AG04449 (cell line): ENCODE data around the gene C10orf90.

Experiments used
- CTCF ChIA-PET: fragments of 350-600 bp; formaldehyde crosslinking; extraction: SDS; loops from one replicate; lab custom pipeline; 2021; ENCODE audit warnings: antibody characterized with exemption; lab: Yijun Ruan, JAX
- POLR2A ChIA-PET: fragments of 400-600, 350-600 bp; formaldehyde crosslinking; extraction: SDS; loops from one replicate; lab custom pipeline; 2020; ENCODE audit warnings: antibody characterized with exemption, inconsistent platforms; lab: Yijun Ruan, JAX
- DNase-seq: peaks from one replicate; pipeline ENCODE4 v3.0.0-alpha.2; 2010; ENCODE audit warnings: low read depth, low spot score
- H3K4me3 ChIP-seq: 2 replicates; pipeline ENCODE4 v1.5.1; 2011; ENCODE audit warnings: low read depth, mild to moderate bottlenecking, control low read depth, low read length
- CTCF ChIP-seq: IDR thresholded peaks from one replicate; pipeline ENCODE4 v1.5.1; 2011; ENCODE audit warnings: mild to moderate bottlenecking, moderate library complexity, low read length, control low read depth, inconsistent platforms; ENCODE audit not compliant: insufficient read depth; ENCODE audit errors: missing control alignments

The C10orf90 gene

DNA sequence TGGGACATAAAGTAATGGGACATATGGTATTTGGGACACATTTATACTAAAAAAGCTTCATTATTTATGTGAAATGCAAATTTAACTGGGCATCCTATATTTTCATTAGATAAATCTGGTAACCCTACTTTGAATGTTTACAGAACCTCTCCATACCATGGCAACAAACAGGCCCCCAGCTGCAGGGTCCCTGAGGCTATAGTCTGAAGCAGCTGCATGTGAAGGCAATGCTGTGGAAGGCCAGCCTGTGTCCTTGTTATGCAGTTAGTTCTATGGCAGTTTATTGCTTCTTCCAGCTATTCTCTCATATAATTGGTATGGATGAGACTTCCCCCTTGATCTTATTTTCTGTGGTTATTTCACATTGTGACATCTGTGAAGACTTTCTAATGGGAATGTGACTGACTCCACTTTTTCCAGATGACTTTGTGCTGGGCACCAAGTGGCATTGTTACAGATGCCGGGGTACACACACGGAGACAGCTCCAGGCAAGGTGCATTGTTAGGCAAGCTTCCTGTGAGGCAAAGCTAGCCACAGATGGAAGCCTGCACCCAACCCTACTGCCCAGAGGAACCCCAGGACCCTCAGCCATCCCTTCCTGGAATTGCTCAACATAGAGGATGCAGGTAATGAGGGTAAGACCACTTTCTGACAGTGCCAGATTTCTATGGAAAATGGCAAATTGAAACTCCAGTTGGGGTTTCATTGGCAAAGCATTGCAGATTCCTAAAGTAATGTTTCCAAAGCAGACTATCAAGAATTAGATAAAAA is 232.7 kb downstream of the C10orf90 start:
- DNase-seq = no peak
- H3K4me3 ChIP-seq = no peak overlapping the region
- POLR2A ChIA-PET = no interaction called here
- no peak for TF ChIP-seq CTCF
- CTCF ChIA-PET = no interaction called here

DNA sequence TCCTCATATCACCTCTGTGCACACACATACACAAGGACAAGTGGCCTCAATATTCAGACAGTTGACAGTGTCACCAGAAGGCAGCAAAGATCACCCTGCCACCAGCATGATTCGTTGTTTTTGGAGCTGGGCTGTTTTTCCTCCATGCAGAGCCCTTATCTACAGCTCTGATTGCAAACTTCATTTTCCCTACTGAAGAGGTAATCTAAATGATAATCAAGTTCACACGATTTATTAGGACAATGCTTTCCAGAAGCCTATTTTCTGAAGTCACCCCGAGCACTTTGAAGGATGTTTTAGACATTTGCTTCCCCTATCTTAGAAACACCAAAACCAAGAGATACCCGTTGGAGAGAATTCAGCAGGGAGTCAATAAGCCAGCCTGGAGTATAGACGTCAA is 236.3 kb downstream of the C10orf90 start:
- no peak for TF ChIP-seq CTCF
- H3K4me3 ChIP-seq = no peak overlapping the region
- CTCF ChIA-PET = interaction anchor here (1.4 kb wide), 1 partner anchor 9 kb away, joined by 4 read pairs; no protein-coding TSS in a partner anchor
- no peak for DNase-seq
- POLR2A ChIA-PET = no interaction called here

DNA sequence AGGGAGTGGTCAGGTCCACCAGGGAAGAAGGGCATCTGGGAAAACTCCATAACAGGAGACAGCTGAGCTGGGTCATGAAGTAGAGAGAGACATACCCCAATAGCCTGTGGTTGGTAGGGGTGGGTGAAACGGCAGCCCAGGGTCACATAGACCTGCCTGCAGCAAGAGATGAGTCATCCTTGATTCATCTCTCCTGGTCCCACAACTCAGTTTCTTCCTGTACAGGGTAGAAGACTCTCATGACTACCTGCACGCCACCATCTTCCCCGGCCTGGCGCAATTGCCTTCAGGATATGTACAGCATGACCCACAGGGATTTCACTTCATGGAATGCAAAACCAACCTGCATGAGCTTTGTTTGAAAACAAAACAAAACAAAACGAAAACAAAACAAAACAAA is 237.1 kb downstream of the C10orf90 start:
- CTCF ChIA-PET = interaction anchor here (0.9 to 1.4 kb wide), 2 partner anchors 8 to 20 kb away, joined by 3 to 4 read pairs; no protein-coding TSS in a partner anchor
- DNase-seq = no peak
- TF ChIP-seq CTCF = no peak

DNA sequence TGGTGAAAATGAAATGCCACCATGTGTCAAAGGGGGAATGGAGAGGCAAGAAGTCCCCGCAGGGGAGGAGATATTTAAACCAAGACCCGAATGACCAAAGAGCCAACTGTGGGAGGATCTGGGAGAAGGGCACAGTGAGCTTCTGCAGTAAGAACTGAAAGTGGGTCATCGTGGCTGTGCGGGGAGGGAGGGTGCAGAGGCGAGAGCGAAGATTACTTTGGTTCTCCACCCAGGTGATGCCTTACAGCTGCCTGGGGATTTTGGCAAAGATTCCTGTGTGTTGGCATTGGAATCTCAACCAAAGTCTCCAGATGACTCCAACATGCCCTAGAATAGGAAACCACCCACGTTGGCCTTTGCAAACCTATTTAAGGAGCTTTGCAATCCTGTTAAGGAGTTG is 238.0 kb downstream of the C10orf90 start:
- ChIA-PET POLR2A (no interaction called here), CTCF (interaction anchor here (0.9 kb wide), 1 partner anchor 19 kb away, joined by 3 read pairs; no protein-coding TSS in a partner anchor)
- no peak for TF ChIP-seq CTCF
- no peak overlapping the region for H3K4me3 ChIP-seq
- no peak for DNase-seq

More for the DNA sequence above, 237.1 kb downstream of the C10orf90 start:
- POLR2A ChIA-PET = no interaction called here
- H3K4me3 ChIP-seq = no peak overlapping the region

GRCh38 chr10:126431816-126432215 is 238.7 kb downstream of the C10orf90 start:
- CTCF ChIA-PET = no interaction called here
- no peak overlapping the region for H3K4me3 ChIP-seq

More at GRCh38 chr10:126431816-126432215, 238.7 kb downstream of the C10orf90 start:
- no peak for TF ChIP-seq CTCF
- DNase-seq = no peak
- POLR2A ChIA-PET = no interaction called here
